ENCODE results near the gene EIF4EBP2. TPM values are rescaled to one million over a fixed set of nuclear protein-coding genes. Genes with fewer than 3 reads are reported as not detected.

Gene EIF4EBP2
- total and polyA plus RNA-seq, 2 experiments from 2014 or later = 42.0 to 131 TPM

GRCh38 chr10:70399177-70399576 is 4.8 kb upstream of the EIF4EBP2 start:
- H3K36me3 Mint-ChIP-seq (ENCODE audit: low read depth) = no peaks in the 10 kb centered on the region
- no peak for DNase-seq (ENCODE audit: low spot score)
- Histone ChIP-seq H4K20me1 (replicated peaks; ENCODE audit: insufficient read depth) (no peaks in the 10 kb centered on the region), H3F3A (replicated peaks; ENCODE audit: low read depth) (0 out of 2 replicates have a peak, but pooled peaks cover 3% of the 10 kb centered on the region), H3K27me3 (ENCODE audit: insufficient read depth) (no peaks in the 10 kb centered on the region), H3K4me1 (ENCODE audit: insufficient read depth) (no peaks in the 10 kb centered on the region), H3K4me3 (no peak overlapping the region), H3K9me2 (ENCODE audit: insufficient read depth) (peaks cover 6% of the 10 kb centered on the region; the same call in 1 of the 2 replicates), H3K79me2 (replicated peaks; ENCODE audit: insufficient read depth) (no peaks in the 10 kb centered on the region), H2AFZ (no peak overlapping the region), H3K4me2 (no peak overlapping the region), H3K36me3 (ENCODE audit: insufficient read depth) (no peaks in the 10 kb centered on the region), H3K27ac (ENCODE audit: low read depth) (no peak overlapping the region)
- peaks cover 4% of the 10 kb centered on the region; the same call in 2 of the 3 replicates for H3K4me1 Mint-ChIP-seq
- H3K9me3 Mint-ChIP-seq = no peaks in the 10 kb centered on the region; the same call in 2 of the 3 replicates
- TF ChIP-seq ZNF114 (CRISPR knock-in tag; IDR thresholded peaks at IDR 0.05) = no peak
- no peak for TF ChIP-seq EZH2 (IDR thresholded peaks at IDR 0.05; ENCODE audit: low read depth, unreplicated experiment)
- no peak for TF ChIP-seq CREB1 (CRISPR knock-in tag; IDR thresholded peaks at IDR 0.05; ENCODE audit: low read depth)
- no peak for TF ChIP-seq JUNB (IDR thresholded peaks at IDR 0.05; ENCODE audit: unreplicated experiment)
- TF ChIP-seq EZH2phosphoT487 (IDR thresholded peaks at IDR 0.05; ENCODE audit: unreplicated experiment) = no peak
- no peak overlapping the region for H3K4me3 Mint-ChIP-seq
- no peak overlapping the region for H3K27ac Mint-ChIP-seq
- H3K27me3 Mint-ChIP-seq (ENCODE audit: insufficient read depth, low read depth, poor library complexity) = no peaks in the 10 kb centered on the region
- no peak for ATAC-seq

GRCh38 chr10:70403483-70404035 is 386 bp upstream of the EIF4EBP2 start:
- H3K4me2 ChIP-seq = peak overlapping the region; percentile 67
- peaks cover 4% of the 10 kb centered on the region; the same call in 2 of the 3 replicates for H3K9me3 Mint-ChIP-seq
- H3K4me3 Mint-ChIP-seq = peak overlapping the region; percentile 97
- no peak for DNase-seq (ENCODE audit: low spot score)
- no peaks in the 10 kb centered on the region for H3K27me3 ChIP-seq (ENCODE audit: insufficient read depth)
- peak overlapping the region; percentile 21; the same call in 1 of the 2 replicates for H3K27ac Mint-ChIP-seq
- peaks cover 26% of the 10 kb centered on the region for H3K4me1 Mint-ChIP-seq
- peaks cover 19% of the 10 kb centered on the region; the same call in 1 of the 2 replicates for H3K4me1 ChIP-seq (ENCODE audit: insufficient read depth)
- H3K27me3 Mint-ChIP-seq (ENCODE audit: insufficient read depth, low read depth, poor library complexity) = peaks cover 8% of the 10 kb centered on the region
- H2AFZ ChIP-seq = peak overlapping the region; percentile 83
- 0 out of 2 replicates have a peak overlapping the region, but pooled peaks have one; percentile 1 for H3K27ac ChIP-seq (ENCODE audit: low read depth)
- H3K9me2 ChIP-seq (ENCODE audit: insufficient read depth) = no peaks in the 10 kb centered on the region
- peaks cover 30% of the 10 kb centered on the region for H3K36me3 Mint-ChIP-seq (ENCODE audit: low read depth)
- H3K4me3 ChIP-seq = peak overlapping the region; percentile 96
- H4K20me1 ChIP-seq (replicated peaks; ENCODE audit: insufficient read depth) = peaks cover 28% of the 10 kb centered on the region
- H3K79me2 ChIP-seq (replicated peaks; ENCODE audit: insufficient read depth) = peaks cover 35% of the 10 kb centered on the region
- H3K36me3 ChIP-seq (ENCODE audit: insufficient read depth) = no peaks in the 10 kb centered on the region; the same call in 1 of the 2 replicates
- H3F3A ChIP-seq (replicated peaks; ENCODE audit: low read depth) = peaks cover 20% of the 10 kb centered on the region; the same call in 1 of the 2 replicates
- peak; percentile 91 for ATAC-seq
- TF ChIP-seq CTCF (conservative IDR thresholded peaks at IDR 0.05; ENCODE audit: low read depth in 2 of 2) = no peak
- no peak for TF ChIP-seq ZNF331 (CRISPR knock-in tag; IDR thresholded peaks at IDR 0.05; ENCODE audit: low read depth)
- TF ChIP-seq STAT1 (IDR thresholded peaks at IDR 0.05; ENCODE audit: unreplicated experiment) = no peak
- TF ChIP-seq CREB1 (CRISPR knock-in tag; IDR thresholded peaks at IDR 0.05; ENCODE audit: low read depth) = no peak
- no peak for TF ChIP-seq POLR2AphosphoS5 (IDR thresholded peaks at IDR 0.05; ENCODE audit: low read depth)
- no peak for TF ChIP-seq EZH2 (IDR thresholded peaks at IDR 0.05; ENCODE audit: low read depth, unreplicated experiment)
- no peak for TF ChIP-seq JUNB (IDR thresholded peaks at IDR 0.05; ENCODE audit: unreplicated experiment)
- no peak for TF ChIP-seq ETS1 (IDR thresholded peaks at IDR 0.05)
- no peak for TF ChIP-seq NANOG (IDR thresholded peaks at IDR 0.05; ENCODE audit: borderline replicate concordance)
- TF ChIP-seq REST (IDR thresholded peaks at IDR 0.05; ENCODE audit: unreplicated experiment) = no peak
- no peak for TF ChIP-seq ZNF114 (CRISPR knock-in tag; IDR thresholded peaks at IDR 0.05)
